Fibroblast of lung (primary cell): ENCODE measurements around the gene C1QTNF9.

Source experiments
- CTCF ChIP-seq, 2 donors: IDR thresholded peaks in 1 of 2; conservative IDR thresholded peaks in 1 of 2; 1 replicate in 1 of 2; 2 replicates in 1 of 2; pipeline ENCODE4 v1.5.1; 2011 to 2012; ENCODE audit warnings: low read length in 2 of 2, control low read depth in 1 of 2, inconsistent platforms in 1 of 2, low read depth in 1 of 2, mild to moderate bottlenecking in 1 of 2
- EZH2 ChIP-seq: IDR thresholded peaks from 2 replicates; pipeline ENCODE4 v1.5.1; 2012; ENCODE audit warnings: low read length, control low read depth, mild to moderate bottlenecking; ENCODE audit errors: missing control alignments

GRCh38 chr13:24313439-24313838 lies 4.1 kb downstream of the C1QTNF9 start:
- peak; percentile 35 to 46 for TF ChIP-seq CTCF (conservative IDR thresholded peaks at IDR 0.05 in 1 of 2, IDR thresholded peaks at IDR 0.05 in 1 of 2; ENCODE audit: low read depth in 1 of 2, low read length in 2 of 2)
- TF ChIP-seq EZH2: no peak
